NCI-H128 (cell line): ENCODE measurements around the gene SKI.
"Not testable (repeated sequence)": the region's sequence is repeated elsewhere in the genome, so short reads cannot be mapped to it uniquely, and the experiment has no call there.

ENCODE experiments used
- DNase-seq: peaks from one replicate; lab custom pipeline; 2025; ENCODE audit not compliant: unreplicated experiment; lab: John Stamatoyannopoulos, UW

Gene SKI

GRCh38 chr1:2318314-2319278 lies 90.5 kb downstream of the SKI start:
- no peak for DNase-seq

DNA sequence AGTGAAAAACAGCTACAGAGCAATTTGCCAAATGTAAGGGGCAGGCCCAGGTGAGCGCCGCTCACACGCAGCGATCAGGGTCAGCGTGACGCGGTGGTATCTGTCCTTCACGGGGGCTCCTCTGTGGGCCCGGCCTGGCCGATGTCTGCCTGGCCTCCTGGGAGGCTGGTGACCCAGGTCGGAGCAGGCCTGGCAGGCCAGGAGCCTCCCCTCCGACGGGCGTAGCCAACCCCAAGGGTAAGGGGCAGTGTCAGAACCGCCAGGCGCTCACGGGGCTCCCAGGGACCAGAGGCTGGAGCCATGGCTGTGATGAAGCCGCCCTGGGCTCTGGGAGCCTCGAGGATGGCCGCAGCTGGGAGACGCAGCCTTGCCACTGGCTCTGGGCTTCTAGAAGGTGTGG lies 91.2 kb downstream of the SKI start:
- DNase-seq, result no peak

DNA sequence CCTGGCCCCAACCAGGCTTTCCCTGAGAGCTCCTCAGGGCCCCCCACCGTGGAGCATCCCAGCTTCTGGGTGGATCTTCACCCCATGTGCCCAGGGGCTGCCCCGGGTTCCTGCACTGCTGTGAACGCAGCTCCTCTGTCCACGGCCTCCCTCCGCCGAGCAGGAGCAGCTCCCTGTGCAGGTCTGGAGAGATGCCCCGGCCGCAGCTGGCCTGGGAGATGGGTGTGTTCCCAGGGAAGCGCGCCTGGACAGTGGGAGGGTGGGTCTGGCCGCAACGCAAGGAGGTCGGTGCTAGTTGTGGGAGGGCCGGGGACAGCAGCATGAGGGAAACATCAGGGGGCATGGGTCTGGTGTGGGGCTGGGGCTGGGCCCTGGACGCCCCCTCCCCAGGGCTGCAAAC lies 91.9 kb downstream of the SKI start:
- no peak for DNase-seq

GRCh38 chr1:2320760-2321667 lies 92.9 kb downstream of the SKI start:
- no peak for DNase-seq

GRCh38 chr1:2322065-2322571 lies 94.0 kb downstream of the SKI start:
- DNase-seq, result no peak

GRCh38 chr1:2322581-2323211 lies 94.6 kb downstream of the SKI start:
- no peak for DNase-seq

- no peak for DNase-seq
Observed at GRCh38 chr1:2323451-2323974, 95.4 kb downstream of the SKI start.

GRCh38 chr1:2324553-2325366 lies 96.6 kb downstream of the SKI start:
- no peak for DNase-seq

DNA sequence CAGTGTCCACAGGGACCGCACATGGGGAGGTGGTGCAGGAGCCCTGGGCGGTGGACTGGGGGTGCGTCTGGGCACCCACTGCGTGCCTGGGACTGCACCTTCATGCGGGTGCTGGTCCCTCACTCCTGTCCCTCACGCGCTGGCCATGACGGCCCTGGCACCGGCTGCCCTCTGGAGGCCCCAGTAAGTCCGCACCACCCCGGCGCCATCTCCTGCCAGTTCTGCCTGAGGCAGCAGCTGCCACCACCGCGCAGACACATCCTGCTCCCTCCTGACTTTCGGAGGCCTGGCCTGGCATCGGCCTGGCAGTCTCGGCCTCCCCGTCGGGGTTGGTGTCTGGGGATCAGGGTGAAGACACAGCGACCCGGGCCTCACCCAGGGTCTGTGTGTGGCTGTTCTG lies 98.4 kb downstream of the SKI start:
- DNase-seq, result no peak

- not testable (repeated sequence) for DNase-seq
Observed at GRCh38 chr1:2327162-2327561, 99.0 kb downstream of the SKI start.

GRCh38 chr1:2327841-2328240 lies 99.7 kb downstream of the SKI start:
- no peak for DNase-seq

DNA sequence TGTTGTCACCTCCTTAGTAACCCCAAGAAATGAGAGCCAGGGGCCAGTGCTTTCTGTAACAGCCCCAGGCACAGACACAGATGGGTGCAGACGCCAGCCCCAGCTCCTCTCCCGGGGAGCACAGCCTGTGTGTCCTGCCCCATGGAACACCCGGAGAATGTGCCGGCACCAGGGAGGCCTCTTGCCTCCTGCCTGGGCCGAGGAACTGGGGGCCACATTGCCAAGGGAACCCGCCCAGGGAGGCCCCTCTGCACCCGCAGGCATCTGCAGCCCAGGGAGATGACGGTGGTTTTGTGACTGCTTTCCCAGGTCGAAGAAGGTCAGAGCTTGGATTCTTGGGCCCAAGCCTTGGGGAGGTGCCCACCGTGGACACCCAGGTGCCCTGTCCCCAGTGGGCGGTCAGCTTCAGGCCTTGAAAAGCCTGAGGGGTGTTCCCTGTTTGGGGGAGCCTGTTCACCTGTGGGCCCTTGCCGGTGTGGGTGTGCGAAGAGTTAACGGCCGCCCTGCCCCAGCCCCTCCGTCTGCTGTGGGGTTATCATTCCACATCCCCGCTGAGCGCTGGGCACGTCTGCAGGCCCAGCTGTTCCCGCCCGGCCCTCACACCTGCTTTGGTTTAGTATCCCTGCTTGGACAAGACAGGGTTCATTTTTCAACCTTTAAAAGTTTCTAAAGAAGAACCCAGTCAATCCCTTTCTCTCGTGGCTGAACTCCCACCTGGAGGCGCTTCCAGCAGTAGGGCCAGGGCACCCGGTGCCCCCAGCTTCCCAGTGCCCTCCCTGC lies 100.7 kb downstream of the SKI start:
- no peak for DNase-seq

DNA sequence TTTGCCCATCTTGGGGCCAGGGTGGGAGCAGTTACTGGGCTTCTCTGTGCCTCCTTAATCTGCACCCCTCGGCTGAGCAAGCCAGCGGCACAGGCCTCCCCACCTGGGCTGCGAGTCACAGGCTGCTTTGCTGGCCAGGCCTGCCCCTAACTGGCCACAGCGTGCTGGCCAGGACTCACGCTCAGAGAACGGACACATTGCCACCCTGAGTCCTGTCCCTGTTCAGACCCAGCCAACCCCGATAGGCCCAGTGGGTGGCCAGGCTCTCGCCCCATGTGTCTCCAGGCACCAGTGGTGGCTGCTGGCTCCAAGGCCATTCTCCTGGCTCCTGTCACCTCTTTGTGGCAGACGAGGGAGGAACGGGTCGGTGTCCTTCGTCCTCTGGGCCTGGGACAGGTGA lies 101.9 kb downstream of the SKI start:
- no peak for DNase-seq

- DNase-seq, result no peak
Observed at GRCh38 chr1:2330519-2331199, 102.5 kb downstream of the SKI start.

- no peak for DNase-seq
Observed at GRCh38 chr1:2331200-2331544, 103.1 kb downstream of the SKI start.

DNA sequence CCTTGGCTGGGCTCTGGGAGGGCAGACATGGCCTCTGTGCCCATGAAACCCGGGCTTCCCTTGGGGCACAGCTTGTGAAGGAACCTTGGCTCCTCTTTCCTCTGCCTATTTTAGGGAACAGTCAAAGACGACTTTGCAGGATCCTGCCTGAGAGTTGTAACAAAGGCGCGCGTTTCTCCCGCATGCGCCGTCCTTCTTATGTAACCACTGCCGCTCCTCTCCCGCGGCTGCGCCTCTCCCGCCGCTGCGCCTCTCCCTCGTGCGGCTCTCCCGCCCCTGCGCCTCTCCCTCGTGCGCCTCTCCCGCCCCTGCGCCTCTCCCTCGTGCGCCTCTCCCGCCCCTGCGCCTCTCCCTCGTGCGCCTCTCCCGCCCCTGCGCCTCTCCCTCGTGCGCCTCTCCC lies 103.5 kb downstream of the SKI start:
- DNase-seq, result not testable (repeated sequence)

- DNase-seq, result no peak
Observed at GRCh38 chr1:2334366-2334765, 106.2 kb downstream of the SKI start.

GRCh38 chr1:2334883-2335534 lies 106.9 kb downstream of the SKI start:
- DNase-seq, result no peak
